HG03378 (cell line): Measurements from ENCODE around the gene PIANP.
"Not testable (repeated sequence)": the region's sequence is repeated elsewhere in the genome, so short reads cannot be mapped to it uniquely, and the experiment has no call there.

ENCODE experiments used
- ATAC-seq: cut with Tn5 transposase; IDR thresholded peaks from one replicate; pipeline ENCODE4 v1.9.1; 2021; ENCODE audit warnings: mild to moderate bottlenecking, moderate library complexity; ENCODE audit not compliant: unreplicated experiment

Gene PIANP

GRCh38 chr12:6708351-6708750 is 7.7 kb upstream of the PIANP start:
- ATAC-seq = not testable (repeated sequence)

- ATAC-seq = no peak
Measured at GRCh38 chr12:6703631-6704030, 3.0 kb upstream of the PIANP start.

- no peak for ATAC-seq
Measured at GRCh38 chr12:6701078-6701768, 608 bp upstream of the PIANP start.

- ATAC-seq = no peak
Measured at GRCh38 chr12:6699989-6700645, 498 bp downstream of the PIANP start.

GRCh38 chr12:6699259-6699988 is 1.2 kb downstream of the PIANP start:
- ATAC-seq = no peak

- no peak for ATAC-seq
Measured at GRCh38 chr12:6698352-6699046, 2.1 kb downstream of the PIANP start.

- ATAC-seq = no peak
Measured at GRCh38 chr12:6697584-6698351, 2.8 kb downstream of the PIANP start.

GRCh38 chr12:6696690-6697583 is 3.7 kb downstream of the PIANP start:
- ATAC-seq = no peak

GRCh38 chr12:6695313-6696045 is 5.1 kb downstream of the PIANP start:
- ATAC-seq = no peak

GRCh38 chr12:6694701-6695100 is 5.9 kb downstream of the PIANP start:
- no peak for ATAC-seq

GRCh38 chr12:6693832-6694355 is 6.7 kb downstream of the PIANP start:
- no peak for ATAC-seq

GRCh38 chr12:6692888-6693287 is 7.7 kb downstream of the PIANP start:
- no peak for ATAC-seq

GRCh38 chr12:6691473-6691872 is 9.1 kb downstream of the PIANP start:
- no peak for ATAC-seq

- peak; percentile 80 for ATAC-seq
Measured at GRCh38 chr12:6688999-6689882, 11.4 kb downstream of the PIANP start, which contains the start of gene ZNF384. ZNF384 (minus strand) TSS chr12:6689375; CDS start chr12:6679520, 9,855 bp downstream.

- peak; percentile 4 for ATAC-seq
Measured at GRCh38 chr12:6688543-6688998, 12.0 kb downstream of the PIANP start.

GRCh38 chr12:6685814-6686213 is 14.8 kb downstream of the PIANP start:
- no peak for ATAC-seq

- no peak for ATAC-seq
Measured at GRCh38 chr12:6684609-6685008, 16.0 kb downstream of the PIANP start.
